ENCODE measurements around the gene NRBF2.
"Not testable (repeated sequence)": the region's sequence is repeated elsewhere in the genome, so short reads cannot be mapped to it uniquely, and the experiment has no call there.

The NRBF2 gene

DNA sequence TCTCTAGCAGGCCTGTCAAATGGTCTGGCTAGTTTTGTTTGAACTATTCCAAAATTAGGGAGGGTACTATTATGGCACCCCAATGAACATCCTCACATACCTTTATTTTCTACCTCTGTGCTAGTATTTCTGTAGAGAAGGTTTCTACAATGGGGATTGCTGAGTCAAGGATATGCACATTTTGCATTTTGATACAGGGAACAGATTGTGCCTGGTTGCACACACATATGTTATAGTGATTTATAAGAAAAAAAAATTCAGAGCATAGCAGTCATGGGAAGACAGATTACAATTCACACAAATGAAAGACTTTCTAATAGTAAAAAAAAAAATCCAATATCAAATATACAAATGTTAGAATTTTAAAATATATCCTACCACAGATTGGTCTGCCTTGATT lies 14.1 kb upstream of the NRBF2 start:
- no peak for DNase-seq (ENCODE audit: low spot score)

DNA sequence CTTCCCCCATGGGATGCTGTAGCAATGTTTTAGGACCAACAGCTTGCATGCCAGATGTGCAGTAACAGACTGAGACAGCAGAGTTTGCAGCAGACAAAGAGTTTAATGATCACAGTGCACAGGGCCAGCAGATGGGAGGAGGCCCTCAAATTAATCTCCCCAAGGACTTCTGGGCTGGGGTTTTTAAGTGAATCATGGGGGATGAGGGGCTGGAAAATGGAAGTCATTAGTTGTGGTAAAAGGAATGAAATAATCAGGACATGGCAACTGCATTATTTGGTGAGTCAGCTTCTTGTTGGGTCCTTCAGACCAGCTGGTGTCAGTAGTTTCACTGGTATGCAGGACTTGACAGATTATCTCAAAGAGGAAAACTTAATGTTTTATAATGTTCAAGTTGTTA lies 12.6 kb upstream of the NRBF2 start:
- DNase-seq (ENCODE audit: low spot score), result no peak

DNA sequence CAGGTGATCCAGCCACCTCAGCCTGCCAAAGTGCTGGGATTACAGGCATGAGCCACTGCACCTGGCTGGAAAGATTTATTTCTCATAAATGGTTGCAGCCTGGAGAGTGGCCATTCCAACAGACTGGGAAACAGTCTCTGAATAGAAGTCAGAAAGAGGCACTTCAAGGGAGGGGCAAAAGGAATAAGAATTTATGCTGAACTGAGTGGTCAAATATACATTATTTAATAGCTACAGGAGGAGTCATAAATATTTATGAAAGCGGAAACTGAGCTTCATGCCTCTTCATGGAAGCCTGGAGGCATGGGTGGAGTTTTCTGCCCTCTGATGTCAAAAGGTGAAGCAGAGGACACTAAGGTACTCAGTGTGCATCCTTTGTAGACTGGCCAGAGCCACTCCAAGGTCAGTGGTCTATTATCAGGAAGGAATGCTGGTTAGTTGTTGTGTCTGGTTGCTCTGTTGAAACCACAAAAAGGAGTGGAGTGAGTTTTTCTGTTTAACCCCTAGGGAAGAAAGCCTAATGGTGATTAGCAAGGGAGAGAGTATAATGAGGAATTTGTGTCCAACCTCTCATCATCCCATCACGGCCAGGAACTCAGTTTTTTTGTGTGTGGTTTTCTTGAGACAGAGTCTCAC lies 9.3 kb upstream of the NRBF2 start:
- DNase-seq (ENCODE audit: low spot score), result no peak

DNA sequence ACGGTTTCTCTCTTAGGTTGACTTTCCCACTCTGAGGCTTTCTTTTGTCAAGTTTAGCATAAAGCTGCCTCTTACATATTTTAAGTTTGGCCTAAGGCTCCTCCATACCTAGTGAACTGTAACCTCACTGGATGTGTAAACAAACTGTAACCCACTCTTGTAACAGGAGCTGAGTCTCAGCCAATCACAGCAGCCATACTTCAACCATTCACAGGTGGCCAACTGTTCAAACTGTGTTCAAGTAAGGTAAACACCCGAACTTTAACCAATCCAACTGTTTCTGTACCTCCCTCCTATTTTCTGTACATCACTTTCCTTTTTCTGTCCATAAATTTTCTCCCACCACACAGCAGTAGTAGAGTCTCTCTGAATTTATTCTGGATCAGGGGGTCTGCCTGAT lies 7.7 kb upstream of the NRBF2 start:
- DNase-seq (ENCODE audit: low spot score), result no peak

GRCh38 chr10:63128443-63128842 lies 4.7 kb upstream of the NRBF2 start:
- no peak for DNase-seq (ENCODE audit: low spot score)

DNA sequence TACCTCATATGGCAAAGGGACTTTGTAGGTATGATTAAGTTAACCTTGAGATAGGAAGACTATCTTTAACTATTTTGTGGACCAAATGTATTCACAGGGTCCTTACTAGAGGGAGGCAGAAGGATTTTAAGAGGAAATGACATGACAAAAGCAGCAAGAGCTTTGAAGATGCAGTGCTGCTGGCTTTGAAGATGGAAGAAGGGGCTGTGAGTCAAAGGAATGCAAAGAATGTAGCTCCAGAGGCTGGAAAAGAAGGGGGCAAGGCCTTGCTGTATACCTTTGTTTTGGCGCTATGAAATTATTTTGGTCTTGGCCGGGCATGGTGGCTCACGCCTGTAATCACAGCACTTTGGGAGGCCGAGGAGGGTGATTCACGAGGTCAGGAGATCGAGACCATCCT lies 3.2 kb upstream of the NRBF2 start:
- DNase-seq (ENCODE audit: low spot score), result no peak

GRCh38 chr10:63132651-63133055 lies 475 bp upstream of the NRBF2 start:
- no peak for DNase-seq (ENCODE audit: low spot score)

- no peak for DNase-seq (ENCODE audit: low spot score)
Observed at GRCh38 chr10:63133821-63134557, 861 bp downstream of the NRBF2 start.

DNA sequence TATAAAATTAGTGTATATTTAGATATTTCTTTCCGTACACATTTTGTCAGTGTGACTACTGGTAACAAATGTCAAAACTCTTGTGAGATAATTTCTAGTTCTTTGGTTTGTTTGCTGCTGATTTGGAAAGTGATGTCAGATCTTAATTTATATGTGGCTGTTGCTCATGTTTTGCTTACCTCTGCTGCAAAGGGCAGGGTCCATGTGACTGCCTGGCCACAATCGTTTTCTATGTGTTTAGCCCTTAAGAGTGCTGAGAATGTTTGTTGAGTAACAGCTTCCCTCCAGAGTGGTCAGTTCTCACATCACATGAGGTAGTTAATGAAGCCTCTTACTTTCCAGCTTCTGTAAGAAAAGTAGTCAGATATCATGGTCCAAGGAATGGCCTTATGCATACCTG lies 4.2 kb downstream of the NRBF2 start:
- no peak for DNase-seq (ENCODE audit: low spot score)

GRCh38 chr10:63140077-63140476 lies 6.9 kb downstream of the NRBF2 start:
- DNase-seq (ENCODE audit: low spot score), result no peak

- no peak for DNase-seq (ENCODE audit: low spot score)
Observed at GRCh38 chr10:63142136-63142535, 9.0 kb downstream of the NRBF2 start.

GRCh38 chr10:63143987-63144386 lies 10.9 kb downstream of the NRBF2 start:
- no peak for DNase-seq (ENCODE audit: low spot score)

DNA sequence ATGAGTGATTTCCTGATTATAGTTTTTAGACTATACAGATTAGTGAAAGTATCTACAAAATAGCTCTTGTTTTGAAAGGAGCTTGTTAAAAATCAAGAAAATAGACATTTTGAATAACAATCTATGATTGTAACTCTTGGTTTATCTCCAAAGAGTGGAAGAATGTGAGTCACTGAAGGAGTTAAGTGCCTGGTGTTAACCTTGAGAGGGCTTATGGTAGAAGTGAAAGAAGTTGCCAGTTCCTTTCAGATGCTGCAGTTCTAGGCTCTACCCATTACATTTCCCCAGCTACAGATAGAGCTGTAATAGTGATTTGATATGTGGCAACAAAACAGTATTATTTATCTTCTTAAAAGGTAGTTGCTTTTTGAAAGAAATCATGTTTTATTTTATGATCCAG lies 12.7 kb downstream of the NRBF2 start:
- no peak for DNase-seq (ENCODE audit: low spot score)

DNA sequence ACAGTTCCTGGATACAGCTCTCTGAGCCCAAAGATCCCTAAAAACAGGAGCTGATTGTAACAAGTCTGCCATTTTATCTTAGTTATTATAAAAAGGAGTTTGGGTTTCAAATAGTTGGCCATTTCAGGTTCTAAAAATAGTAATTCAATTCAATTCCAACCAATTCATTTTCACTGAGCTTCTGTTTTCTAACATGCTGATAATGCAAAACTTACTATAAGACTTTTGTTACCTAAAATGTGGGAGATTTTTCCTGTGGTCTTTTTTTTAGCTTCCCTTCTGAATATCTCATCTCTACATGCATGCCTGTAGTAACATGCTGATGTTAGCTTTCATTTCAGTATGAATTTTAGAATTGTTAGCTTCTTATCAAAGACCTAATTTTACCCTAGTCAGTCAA lies 13.4 kb downstream of the NRBF2 start:
- no peak for DNase-seq (ENCODE audit: low spot score)

DNA sequence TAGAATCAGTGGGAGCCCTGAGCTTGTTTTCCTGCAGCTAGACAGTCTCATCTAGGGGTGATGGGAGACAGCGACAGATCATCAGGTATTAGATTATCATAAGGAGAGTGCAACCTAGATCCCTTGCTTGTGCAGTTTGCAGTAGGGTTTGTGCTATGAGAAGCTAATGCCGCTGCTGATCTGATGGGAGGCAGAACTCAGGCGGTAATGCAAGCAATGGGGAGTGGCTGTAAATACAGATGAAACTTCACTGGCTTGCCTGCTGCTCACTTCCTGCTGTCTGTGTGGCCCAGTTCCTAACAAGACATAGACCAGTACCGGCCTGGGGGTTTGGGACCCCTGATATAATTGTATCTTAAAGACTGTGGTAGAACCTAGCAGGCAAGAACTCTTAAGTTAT lies 17.6 kb downstream of the NRBF2 start:
- DNase-seq (ENCODE audit: low spot score), result no peak

DNA sequence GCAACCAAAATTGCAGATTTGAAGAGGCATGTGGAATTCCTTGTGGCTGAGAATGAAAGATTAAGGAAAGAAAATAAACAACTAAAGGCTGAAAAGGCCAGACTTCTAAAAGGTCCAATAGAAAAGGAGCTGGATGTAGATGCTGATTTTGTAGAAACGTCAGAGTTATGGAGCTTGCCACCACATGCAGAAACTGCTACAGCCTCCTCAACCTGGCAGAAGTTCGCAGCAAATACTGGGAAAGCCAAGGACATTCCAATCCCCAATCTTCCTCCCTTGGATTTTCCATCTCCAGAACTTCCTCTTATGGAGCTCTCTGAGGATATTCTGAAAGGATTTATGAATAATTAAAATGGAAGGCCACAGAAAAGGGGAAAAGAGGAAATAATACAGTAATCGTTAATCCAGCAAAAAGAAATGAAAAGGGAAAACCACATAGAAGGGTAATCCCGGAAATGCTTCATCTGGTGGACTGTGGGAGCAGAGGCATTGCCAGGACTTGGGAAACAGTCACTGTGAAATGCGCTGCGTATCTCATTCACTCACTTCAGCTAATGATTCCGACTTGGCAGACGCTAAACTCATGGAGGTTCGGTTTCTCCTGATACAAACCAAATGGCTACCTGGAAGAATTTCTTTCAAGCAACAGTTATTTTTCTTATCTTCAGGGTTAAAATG lies 20.9 kb downstream of the NRBF2 start:
- DNase-seq (ENCODE audit: low spot score), result not testable (repeated sequence)

GRCh38 chr10:63154546-63155387 lies 21.6 kb downstream of the NRBF2 start:
- DNase-seq (ENCODE audit: low spot score), result no peak

GRCh38 chr10:63155388-63156020 lies 22.4 kb downstream of the NRBF2 start:
- no peak for DNase-seq (ENCODE audit: low spot score)

- DNase-seq (ENCODE audit: low spot score), result no peak
Observed at GRCh38 chr10:63156236-63156635, 23.1 kb downstream of the NRBF2 start.

- DNase-seq (ENCODE audit: low spot score), result peak; percentile 70
Observed at GRCh38 chr10:63157845-63158624, 24.9 kb downstream of the NRBF2 start.

GRCh38 chr10:63161592-63161991 lies 28.5 kb downstream of the NRBF2 start:
- no peak for DNase-seq (ENCODE audit: low spot score)

Data from putamen (tissue), 1 donor.